Measurements from ENCODE around the gene SNX19.

GRCh38 chr11:130826572-130826971 lies 89.7 kb downstream of the SNX19 start:
- TF ChIP-seq, protein P1, sequence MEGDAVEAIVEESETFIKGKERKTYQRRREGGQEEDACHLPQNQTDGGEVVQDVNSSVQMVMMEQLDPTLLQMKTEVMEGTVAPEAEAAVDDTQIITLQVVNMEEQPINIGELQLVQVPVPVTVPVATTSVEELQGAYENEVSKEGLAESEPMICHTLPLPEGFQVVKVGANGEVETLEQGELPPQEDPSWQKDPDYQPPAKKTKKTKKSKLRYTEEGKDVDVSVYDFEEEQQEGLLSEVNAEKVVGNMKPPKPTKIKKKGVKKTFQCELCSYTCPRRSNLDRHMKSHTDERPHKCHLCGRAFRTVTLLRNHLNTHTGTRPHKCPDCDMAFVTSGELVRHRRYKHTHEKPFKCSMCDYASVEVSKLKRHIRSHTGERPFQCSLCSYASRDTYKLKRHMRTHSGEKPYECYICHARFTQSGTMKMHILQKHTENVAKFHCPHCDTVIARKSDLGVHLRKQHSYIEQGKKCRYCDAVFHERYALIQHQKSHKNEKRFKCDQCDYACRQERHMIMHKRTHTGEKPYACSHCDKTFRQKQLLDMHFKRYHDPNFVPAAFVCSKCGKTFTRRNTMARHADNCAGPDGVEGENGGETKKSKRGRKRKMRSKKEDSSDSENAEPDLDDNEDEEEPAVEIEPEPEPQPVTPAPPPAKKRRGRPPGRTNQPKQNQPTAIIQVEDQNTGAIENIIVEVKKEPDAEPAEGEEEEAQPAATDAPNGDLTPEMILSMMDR (IDR thresholded peaks at IDR 0.05; ENCODE audit: low read depth, low read length), result no peak
- TF ChIP-seq EZH2phosphoT487 (IDR thresholded peaks at IDR 0.05; ENCODE audit: low read depth), result no peak

Measured in OCI-LY3 (cell line).